H1 (cell line): ENCODE results near the gene CCDC184. TPM values are rescaled to one million over a fixed set of nuclear protein-coding genes. Genes with fewer than 3 reads are reported as not detected.

Experiments used
- CTCF ChIA-PET: fragments of 300-600 bp; sonication (Branson Sonifier 250); formaldehyde crosslinking; loops from one replicate; lab custom pipeline; 2021; ENCODE audit not compliant: partially characterized antibody; lab: Charles Lee
- POLR2A ChIA-PET: fragments of 300-600 bp; sonication (Branson Sonifier 250); formaldehyde crosslinking; loops from one replicate; lab custom pipeline; 2021; ENCODE audit warnings: inconsistent platforms; ENCODE audit not compliant: partially characterized antibody; lab: Charles Lee
- DNase-seq, 2 experiments: peaks; one replicate each; pipeline versions ENCODE4 v3.0.0 to v3.0.0-alpha.2; 2010 to 2022; ENCODE audit warnings: low spot score in 2 of 2, low read depth in 1 of 2, mixed read lengths in 1 of 2
- FAIRE-seq: peaks from 2 replicates; lab custom pipeline; 2011; peaks lifted over from hg19 to GRCh38; lab: Jason Lieb, UNC
- H2AFZ ChIP-seq: 2 replicates; pipeline ENCODE4 v1.8.1; 2012; ENCODE audit warnings: low read length, inconsistent platforms
- H2AK5ac ChIP-seq: 2 replicates; pipeline ENCODE4 v1.6.1; 2013; ENCODE audit warnings: low read depth, low read length
- H2BK120ac ChIP-seq: replicated peaks from 2 replicates; pipeline ENCODE3; 2013; ENCODE audit warnings: low read depth, low read length, inconsistent platforms
- H2BK12ac ChIP-seq: 2 replicates; pipeline ENCODE4 v1.6.1; 2013; ENCODE audit warnings: low read depth, low read length
- H2BK15ac ChIP-seq: 2 replicates; pipeline ENCODE4 v1.6.1; 2013; ENCODE audit warnings: low read length
- H2BK20ac ChIP-seq: 2 replicates; pipeline ENCODE4 v1.6.1; 2013; ENCODE audit warnings: low read length
- H2BK5ac ChIP-seq: 2 replicates; pipeline ENCODE4 v1.6.1; 2013; ENCODE audit warnings: low read depth, low read length
- H3K14ac ChIP-seq: 2 replicates; pipeline ENCODE4 v1.6.1; 2013; ENCODE audit warnings: inconsistent platforms; ENCODE audit not compliant: insufficient read length
- H3K18ac ChIP-seq: 2 replicates; pipeline ENCODE4 v1.6.1; 2013; ENCODE audit warnings: low read length; ENCODE audit errors: extremely low read depth
- H3K23ac ChIP-seq: 2 replicates; pipeline ENCODE4 v1.6.1; 2013; ENCODE audit warnings: inconsistent platforms; ENCODE audit not compliant: insufficient read length
- H3K23me2 ChIP-seq: 2 replicates; pipeline ENCODE4 v1.6.1; 2013; ENCODE audit warnings: low read depth, low read length
- H3K27ac ChIP-seq: 2 replicates; pipeline ENCODE4 v1.6.1; 2011; ENCODE audit warnings: low read depth, low read length, inconsistent platforms
- H3K27me3 ChIP-seq, 4 experiments: replicated peaks in 1 of 4; 1 replicate in 1 of 4; 2 replicates in 3 of 4; pipeline versions ENCODE4 v1.6.1 to v1.8.1; 2011 to 2013; ENCODE audit warnings: low read length in 3 of 4, mild to moderate bottlenecking in 3 of 4, inconsistent platforms in 2 of 4, mixed read lengths in 2 of 4, moderate library complexity in 1 of 4; ENCODE audit not compliant: control insufficient read depth in 3 of 4, insufficient read depth in 3 of 4; ENCODE audit errors: extremely low read depth in 1 of 4
- H3K36me3 ChIP-seq, 4 experiments: 2 replicates each; pipeline versions ENCODE4 v1.6.1 to v1.8.1; 2011 to 2013; ENCODE audit warnings: mild to moderate bottlenecking in 4 of 4, low read length in 3 of 4, moderate library complexity in 2 of 4, control low read depth in 1 of 4, inconsistent platforms in 1 of 4; ENCODE audit not compliant: insufficient read depth in 4 of 4, control insufficient read depth in 2 of 4
- H3K4ac ChIP-seq: replicated peaks from 2 replicates; pipeline ENCODE3; 2013; ENCODE audit warnings: low read length, low read depth, mixed read lengths, inconsistent platforms; ENCODE audit not compliant: insufficient read length
- H3K4me1 ChIP-seq, 4 experiments: replicated peaks in 1 of 4; 1 replicate in 1 of 4; 2 replicates in 3 of 4; pipeline versions ENCODE4 v1.6.1 to v1.8.1; 2011 to 2013; ENCODE audit warnings: low read length in 3 of 4, inconsistent platforms in 2 of 4, mixed read lengths in 1 of 4; ENCODE audit not compliant: insufficient read depth in 4 of 4, control insufficient read depth in 3 of 4
- H3K4me2 ChIP-seq, 2 experiments: 2 replicates each; pipeline versions ENCODE4 v1.6.1 to v1.8.1; 2011 to 2013; ENCODE audit warnings: low read depth in 2 of 2, low read length in 2 of 2, control low read depth in 1 of 2, inconsistent platforms in 1 of 2, mild to moderate bottlenecking in 1 of 2; ENCODE audit not compliant: insufficient read depth in 1 of 2
- H3K4me3 ChIP-seq, 4 experiments: fragments of 200-600, 300-600 bp in 1 of 4; sonication (generic), shearing (Covaris generic), sonication (Bioruptor Twin) in 1 of 4; 2 replicates each; pipeline versions ENCODE4 v1.5.1 to v1.8.1; 2011 to 2016; ENCODE audit warnings: low read length in 4 of 4, low read depth in 3 of 4, control low read depth in 2 of 4, inconsistent platforms in 2 of 4, mild to moderate bottlenecking in 2 of 4, mixed read lengths in 1 of 4, moderate library complexity in 1 of 4; ENCODE audit not compliant: insufficient read depth in 2 of 4; ENCODE audit errors: extremely low read depth in 1 of 4
- H3K56ac ChIP-seq: replicated peaks from 2 replicates; pipeline ENCODE3; 2013; ENCODE audit warnings: low read depth, mild to moderate bottlenecking, mixed read lengths, low read length, inconsistent platforms; ENCODE audit not compliant: insufficient read length
- H3K79me1 ChIP-seq: 2 replicates; pipeline ENCODE4 v1.6.1; 2013; ENCODE audit warnings: low read depth, low read length, control low read depth
- H3K79me2 ChIP-seq, 2 experiments: 2 replicates each; pipeline versions ENCODE4 v1.6.1 to v1.8.1; 2012 to 2013; ENCODE audit warnings: low read length in 2 of 2, mild to moderate bottlenecking in 2 of 2, inconsistent platforms in 1 of 2; ENCODE audit not compliant: insufficient read depth in 2 of 2, control insufficient read depth in 1 of 2
- H3K9ac ChIP-seq, 4 experiments: replicated peaks in 1 of 4; 1 replicate in 1 of 4; 2 replicates in 3 of 4; pipeline versions ENCODE4 v1.6.1 to v1.8.1; 2011 to 2013; ENCODE audit warnings: low read depth in 3 of 4, low read length in 3 of 4, control low read depth in 2 of 4, mild to moderate bottlenecking in 2 of 4, moderate library complexity in 2 of 4, inconsistent platforms in 1 of 4; ENCODE audit errors: extremely low read depth in 1 of 4
- H3K9me3 ChIP-seq, 2 experiments: 2 replicates each; pipeline versions ENCODE4 v1.6.1 to v1.8.1; 2012 to 2013; ENCODE audit warnings: mild to moderate bottlenecking in 2 of 2, moderate library complexity in 2 of 2, control low read depth in 1 of 2, inconsistent platforms in 1 of 2, low read depth in 1 of 2, low read length in 1 of 2, mixed read lengths in 1 of 2; ENCODE audit not compliant: insufficient read depth in 2 of 2
- H4K20me1 ChIP-seq, 2 experiments: replicated peaks in 1 of 2; 2 replicates each; pipeline versions ENCODE3 to v1.8.1; 2011 to 2013; ENCODE audit warnings: inconsistent platforms in 2 of 2, low read length in 2 of 2, mild to moderate bottlenecking in 1 of 2; ENCODE audit not compliant: insufficient read depth in 2 of 2, control insufficient read depth in 1 of 2
- H4K5ac ChIP-seq: 2 replicates; pipeline ENCODE4 v1.6.1; 2013; ENCODE audit warnings: low read length, low read depth, mixed read lengths, inconsistent platforms; ENCODE audit not compliant: insufficient read length
- H4K8ac ChIP-seq: 2 replicates; pipeline ENCODE4 v1.8.0; 2013; ENCODE audit warnings: mild to moderate bottlenecking, moderate library complexity, low read length, inconsistent platforms; ENCODE audit not compliant: insufficient read depth; ENCODE audit errors: extremely low read depth
- H4K91ac ChIP-seq: replicated peaks from 2 replicates; pipeline ENCODE3; 2013; ENCODE audit warnings: low read length, mixed read lengths, inconsistent platforms; ENCODE audit not compliant: insufficient read length
- ASH2L ChIP-seq: fragments of 200-600, 300-600 bp; sonication (generic); IDR thresholded peaks from one replicate; pipeline ENCODE4 v1.7.1; 2017; ENCODE audit warnings: low read length
- GABPA ChIP-seq: IDR thresholded peaks from 2 replicates; pipeline ENCODE4 v1.6.1; 2011; ENCODE audit warnings: mild to moderate bottlenecking, low read length, moderate library complexity, borderline replicate concordance; ENCODE audit not compliant: insufficient read depth
- KDM1A ChIP-seq: fragments of 200-600, 300-600 bp; sonication (generic); IDR thresholded peaks from 2 replicates; pipeline ENCODE4 v1.7.1; 2016; ENCODE audit warnings: mild to moderate bottlenecking, low read length, borderline replicate concordance
- KDM4A ChIP-seq: IDR thresholded peaks from one replicate; pipeline ENCODE4 v1.7.1; 2012; ENCODE audit warnings: low read depth, mild to moderate bottlenecking, moderate library complexity, low read length, inconsistent platforms; ENCODE audit not compliant: severe bottlenecking
- NANOG ChIP-seq: IDR thresholded peaks from 2 replicates; pipeline ENCODE4 v1.6.1; 2011; ENCODE audit warnings: low read length, low read depth, mild to moderate bottlenecking, inconsistent platforms; ENCODE audit not compliant: insufficient read depth, poor library complexity, severe bottlenecking
- RBBP5 ChIP-seq: IDR thresholded peaks from 2 replicates; pipeline ENCODE4 v1.7.1; 2012; ENCODE audit warnings: low read depth, mild to moderate bottlenecking, inconsistent platforms, low read length, moderate library complexity, borderline replicate concordance
- RFX5 ChIP-seq: IDR thresholded peaks from 2 replicates; pipeline ENCODE4 v1.6.1; 2011; ENCODE audit warnings: low read depth, low read length, improper control_type of control experiment, borderline replicate concordance
- RXRA ChIP-seq: IDR thresholded peaks from 2 replicates; pipeline ENCODE4 v1.6.1; 2011; ENCODE audit warnings: low read depth, mild to moderate bottlenecking, low read length, moderate library complexity; ENCODE audit not compliant: insufficient read depth
- SIRT6 ChIP-seq: IDR thresholded peaks from one replicate; pipeline ENCODE4 v1.7.1; 2012; ENCODE audit warnings: low read length, inconsistent platforms
- TAF1 ChIP-seq: IDR thresholded peaks from 2 replicates; pipeline ENCODE4 v1.6.1; 2011; ENCODE audit warnings: mild to moderate bottlenecking, low read depth, low read length
- WGBS, 2 experiments: shearing (Covaris generic) in 1 of 2; methylation state at CpG; one replicate each; pipeline versions ENCODE4 v1.1.6 to v1.1.7; 2013 to 2015; ENCODE audit warnings: low lambda C conversion rate in 2 of 2, mixed read lengths in 2 of 2, inconsistent platforms in 1 of 2, low coverage in 1 of 2, missing lambda C conversion rate in 1 of 2; ENCODE audit not compliant: insufficient replicate concordance in 2 of 2, insufficient coverage in 1 of 2, insufficient read length in 1 of 2; ENCODE audit errors: extremely low coverage in 1 of 2, missing lambda C conversion rate in 1 of 2; 5-methylcytosine and 5-hydroxymethylcytosine counted together
- polyA plus RNA-seq, 7 experiments: library from polyadenylated mRNA; depleted of rRNA in 3 of 7; stranded (reverse) in 5 of 7; unstranded in 2 of 7; fragments of >200 nt in 5 of 7; fragments of 200-250 nt in 2 of 7; gene quantifications; 1 replicate in 5 of 7; 2 replicates in 1 of 7; 4 replicates in 1 of 7; pipeline versions ENCODE4 v1.2.1 to v1.2.3, GENCODE V29; 2011 to 2013; ENCODE audit warnings: missing spikeins in 2 of 7, mixed read lengths in 2 of 7
- total RNA-seq: library from RNA; stranded (reverse); fragmentation: NEBNext Ultra II Directional; extraction: Animal tissue kit (Norgen Biotek cat#: 25700); gene quantifications from 2 replicates; pipeline ENCODE4 v1.2.1, GENCODE V29; 2021

Gene CCDC184
- total and polyA plus RNA-seq, 2 of the 8 experiments (the other 6 are each of a cell fraction or from before 2014, with no cell fraction given): 2.2 to 3.0 TPM

DNA sequence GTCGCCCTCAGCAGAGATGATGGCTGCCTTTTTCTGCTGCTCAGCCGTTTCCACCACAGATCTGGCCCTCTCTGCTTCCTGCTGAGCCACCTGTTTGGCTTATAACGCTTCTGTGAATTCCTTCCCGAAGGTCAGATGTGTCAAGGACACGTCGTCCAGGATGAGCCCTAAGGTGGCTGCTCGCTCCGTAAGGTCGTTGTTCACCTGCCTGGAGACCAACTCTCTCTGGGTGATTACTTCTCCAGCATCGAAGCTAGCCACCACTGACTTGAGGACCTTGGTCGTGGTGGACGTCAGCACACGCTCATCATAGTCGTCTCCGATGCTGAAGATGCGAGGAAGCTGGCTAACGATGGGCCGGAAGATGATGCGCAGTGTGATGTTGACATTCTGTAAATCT, 14.4 kb upstream of the CCDC184 start:
- H3K23ac ChIP-seq: no peak overlapping the region
- H2BK5ac ChIP-seq: peak overlapping the region; percentile 7; the same call in 1 of the 2 replicates
- no peaks in the 10 kb centered on the region for H3K36me3 ChIP-seq
- no peak overlapping the region for H3K56ac ChIP-seq
- no peaks in the 10 kb centered on the region; a peak in 1 of 7 replicates for H3K4me1 ChIP-seq
- H3K9ac ChIP-seq: no peak overlapping the region
- no peaks in the 10 kb centered on the region for H3K23me2 ChIP-seq
- POLR2A ChIA-PET: interaction anchor here (1.7 kb wide), 1 partner anchor 22 kb away, joined by 3 read pairs; no protein-coding TSS in a partner anchor
- no peak overlapping the region; the same call in 1 of the 2 replicates for H2AFZ ChIP-seq
- CTCF ChIA-PET: interaction anchor here (1.0 to 2.8 kb wide), 4 partner anchors 9 to 20 kb away, joined by 3 to 8 read pairs (median 6); partner anchors contain the start of gene ASB8
- no peaks in the 10 kb centered on the region for H3K27me3 ChIP-seq
- H3K14ac ChIP-seq: no peak overlapping the region
- H3K79me1 ChIP-seq: no peaks in the 10 kb centered on the region
- no peaks in the 10 kb centered on the region for H3K9me3 ChIP-seq
- H2BK120ac ChIP-seq: no peak overlapping the region
- H2BK12ac ChIP-seq: 0 out of 2 replicates have a peak overlapping the region, but pooled peaks have one; percentile 7
- H4K8ac ChIP-seq: no peak overlapping the region
- peak overlapping the region; percentile 56; the same call in 1 of the 2 replicates for H2AK5ac ChIP-seq
- H4K91ac ChIP-seq: no peak overlapping the region
- DNase-seq (no peak), FAIRE-seq (no peak)
- no peak overlapping the region for H2BK15ac ChIP-seq
- H3K4me3 ChIP-seq: no peak overlapping the region
- H3K4ac ChIP-seq: no peak overlapping the region
- WGBS, 2 experiments: 95% methylated on average over 19 of the region's 19 CpGs; no CpG with 5 or more reads in 1 of the 2 experiments
- no peaks in the 10 kb centered on the region for H4K20me1 ChIP-seq
- no peaks in the 10 kb centered on the region for H3K79me2 ChIP-seq
- TF ChIP-seq RFX5 (no peak), KDM4A (no peak), ASH2L (no peak), NANOG (no peak), TAF1 (no peak), RBBP5 (no peak), SIRT6 (no peak), KDM1A (no peak), GABPA (no peak), RXRA (no peak)
- TF ChIP-seq, all 59 proteins: peak for 0
- no peak overlapping the region; the same call in 1 of the 2 replicates for H3K18ac ChIP-seq
- H2BK20ac ChIP-seq: no peak overlapping the region
- H4K5ac ChIP-seq: no peak overlapping the region
- no peak overlapping the region for H3K4me2 ChIP-seq
- H3K27ac ChIP-seq: no peak overlapping the region
